Measurements from ENCODE around the gene BAHCC1.

Gene BAHCC1

GRCh38 chr17:81397314-81398175, 2.3 kb downstream of the BAHCC1 start (continued):
- TF ChIP-seq ZNF26 (tag by site-specific recombination; IDR thresholded peaks at IDR 0.05) (no peak), YY1 (tag by site-specific recombination; IDR thresholded peaks at IDR 0.05) (no peak), BCL6B (tag by site-specific recombination; IDR thresholded peaks at IDR 0.05) (no peak), ZNF157 (tag by site-specific recombination; IDR thresholded peaks at IDR 0.05) (no peak), ATF2 (tag by site-specific recombination; IDR thresholded peaks at IDR 0.05; ENCODE audit: low read depth) (no peak), ZSCAN5A (tag by site-specific recombination; IDR thresholded peaks at IDR 0.05) (no peak), ELK4 (IDR thresholded peaks at IDR 0.05; ENCODE audit: borderline replicate concordance, low read depth, low read length) (no peak), ZNF544 (tag by site-specific recombination; IDR thresholded peaks at IDR 0.05) (no peak), ZNF138 (tag by site-specific recombination; IDR thresholded peaks at IDR 0.05; ENCODE audit: borderline replicate concordance) (no peak), ZFHX2 (tag by site-specific recombination; conservative IDR thresholded peaks at IDR 0.05) (peak; percentile 24; the same call in 1 of the 2 replicates), ZBTB6 (tag by site-specific recombination; IDR thresholded peaks at IDR 0.05) (peak; percentile 54), AEBP2 (tag by site-specific recombination; IDR thresholded peaks at IDR 0.05; ENCODE audit: borderline replicate concordance) (no peak), PRDM10 (tag by site-specific recombination; IDR thresholded peaks at IDR 0.05) (peak; percentile 96), ZNF48 (tag by site-specific recombination; IDR thresholded peaks at IDR 0.05) (no peak), ZNF514 (tag by site-specific recombination; IDR thresholded peaks at IDR 0.05) (no peak), ZFP3 (tag by site-specific recombination; IDR thresholded peaks at IDR 0.05; ENCODE audit: low read depth) (no peak), ZNF121 (tag by site-specific recombination; IDR thresholded peaks at IDR 0.05) (no peak), SETDB1 (IDR thresholded peaks at IDR 0.05; ENCODE audit: insufficient read length, low read length) (no peak), GFI1B (tag by site-specific recombination; IDR thresholded peaks at IDR 0.05) (no peak), ZNF324 (tag by site-specific recombination; IDR thresholded peaks at IDR 0.05) (no peak), ZSCAN16 (tag by site-specific recombination; IDR thresholded peaks at IDR 0.05) (no peak), TRIM28 (IDR thresholded peaks at IDR 0.05; ENCODE audit: borderline replicate concordance, low read length) (no peak), ZNF776 (tag by site-specific recombination; IDR thresholded peaks at IDR 0.05; ENCODE audit: borderline replicate concordance) (no peak), ZNF311 (tag by site-specific recombination; IDR thresholded peaks at IDR 0.05; ENCODE audit: borderline replicate concordance) (no peak), KLF8 (tag by site-specific recombination; IDR thresholded peaks at IDR 0.05) (peak; percentile 30), ZNF302 (tag by site-specific recombination; IDR thresholded peaks at IDR 0.05; ENCODE audit: low read depth) (no peak)

Measured in HEK293 (cell line).